ENCODE data around the gene FRMD1. TPM values are rescaled to one million over a fixed set of nuclear protein-coding genes. Genes with fewer than 3 reads are reported as not detected.

Gene FRMD1
- total and polyA plus RNA-seq, 2 of the 8 experiments (the other 6 are each of a cell fraction or from before 2014, with no cell fraction given): 0.36 TPM; not detected in 1

DNA sequence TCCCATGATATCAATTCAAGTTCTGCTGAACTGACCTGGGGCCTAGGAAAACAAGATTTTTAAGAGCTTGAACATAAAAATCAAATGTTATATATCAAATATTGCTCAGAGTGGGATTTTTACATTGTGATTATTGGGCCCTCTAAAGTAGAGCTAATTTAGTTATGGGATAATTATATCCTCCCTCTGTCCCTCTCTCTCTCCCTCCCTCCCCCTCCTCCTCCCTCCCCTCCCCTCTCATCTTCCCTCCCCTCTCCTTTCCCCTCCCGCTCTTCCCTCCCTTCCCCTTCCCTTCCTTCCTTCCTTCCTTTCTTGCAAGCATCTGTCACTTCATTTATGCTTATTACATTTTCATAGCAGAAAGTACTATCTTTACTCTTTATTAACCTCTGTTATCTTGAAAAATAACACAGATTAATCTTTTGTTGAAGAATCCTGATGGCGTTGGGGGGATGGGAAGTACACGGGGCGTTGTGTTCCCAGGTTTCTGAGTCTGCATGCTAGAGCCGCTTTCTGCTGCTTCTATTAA, 48.7 kb downstream of the FRMD1 start:
- H3K9ac ChIP-seq (replicated peaks in 1 of 4; ENCODE audit: extremely low read depth in 1 of 4, low read depth in 3 of 4, low read length in 3 of 4): no peak overlapping the region
- H3K14ac ChIP-seq (ENCODE audit: insufficient read length): no peak overlapping the region
- no peaks in the 10 kb centered on the region for H3K79me1 ChIP-seq (ENCODE audit: low read depth, low read length)
- 52% methylated on average over 5 of the region's 5 CpGs; no CpG with 5 or more reads in 1 of the 2 experiments for WGBS, 2 experiments (ENCODE audit: extremely low coverage in 1 of 2, insufficient coverage in 1 of 2, insufficient read length in 1 of 2, insufficient replicate concordance in 2 of 2, low coverage in 1 of 2, low lambda C conversion rate in 2 of 2, missing lambda C conversion rate in 1 of 2)
- H4K5ac ChIP-seq (ENCODE audit: insufficient read length, low read depth, low read length): no peak overlapping the region
- H3K23me2 ChIP-seq (ENCODE audit: low read depth, low read length): no peaks in the 10 kb centered on the region
- FAIRE-seq: no peak
- H4K20me1 ChIP-seq (replicated peaks in 1 of 2; ENCODE audit: control insufficient read depth in 1 of 2, insufficient read depth in 2 of 2, low read length in 2 of 2): no peaks in the 10 kb centered on the region
- no peak overlapping the region for H2BK5ac ChIP-seq (ENCODE audit: low read depth, low read length)
- TF ChIP-seq SUZ12 (IDR thresholded peaks at IDR 0.05; ENCODE audit: low read length) (no peak), POLR2A (IDR thresholded peaks at IDR 0.05; ENCODE audit: control extremely low read depth in 1 of 2, low read depth in 2 of 2, low read length in 2 of 2) (no peak), RFX5 (IDR thresholded peaks at IDR 0.05; ENCODE audit: borderline replicate concordance, low read depth, low read length) (no peak), GABPA (IDR thresholded peaks at IDR 0.05; ENCODE audit: borderline replicate concordance, insufficient read depth, low read length) (no peak), BCL11A (IDR thresholded peaks at IDR 0.05; ENCODE audit: low read depth in 2 of 2, low read length in 2 of 2) (no peak), RAD21 (IDR thresholded peaks at IDR 0.05 in 1 of 2, conservative IDR thresholded peaks at IDR 0.05 in 1 of 2; ENCODE audit: low read depth in 2 of 2, low read length in 2 of 2) (no peak), CHD2 (IDR thresholded peaks at IDR 0.05; ENCODE audit: low read length) (no peak), TBP (IDR thresholded peaks at IDR 0.05; ENCODE audit: low read depth, low read length) (no peak)
- TF ChIP-seq, protein P1, sequence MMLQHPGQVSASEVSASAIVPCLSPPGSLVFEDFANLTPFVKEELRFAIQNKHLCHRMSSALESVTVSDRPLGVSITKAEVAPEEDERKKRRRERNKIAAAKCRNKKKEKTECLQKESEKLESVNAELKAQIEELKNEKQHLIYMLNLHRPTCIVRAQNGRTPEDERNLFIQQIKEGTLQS (IDR thresholded peaks at IDR 0.05; ENCODE audit: insufficient read depth, low read depth, low read length): no peak
- no peak overlapping the region for H3K4ac ChIP-seq (replicated peaks; ENCODE audit: insufficient read length, low read depth, low read length)
- H2BK15ac ChIP-seq (ENCODE audit: low read length): no peak overlapping the region
- no peaks in the 10 kb centered on the region; a peak in 1 of 7 replicates for H3K4me1 ChIP-seq (replicated peaks in 1 of 4; ENCODE audit: control insufficient read depth in 3 of 4, insufficient read depth in 4 of 4, low read length in 3 of 4)
- no peak overlapping the region for H2BK20ac ChIP-seq (ENCODE audit: low read length)
- H3K4me3 ChIP-seq (ENCODE audit: extremely low read depth in 1 of 4, insufficient read depth in 2 of 4, low read depth in 3 of 4, low read length in 4 of 4): no peak overlapping the region
- no peak overlapping the region for H3K27ac ChIP-seq (ENCODE audit: low read depth, low read length)
- H2BK120ac ChIP-seq (replicated peaks; ENCODE audit: low read depth, low read length): no peak overlapping the region
- no peak overlapping the region for H4K8ac ChIP-seq (ENCODE audit: extremely low read depth, insufficient read depth, low read length)
- CTCF ChIA-PET (ENCODE audit: partially characterized antibody): interaction anchor here (0.6 to 2.0 kb wide), 3 partner anchors 9 to 33 kb away, joined by 3 to 7 read pairs (median 5); partner anchors contain the start of gene KIF25
- H3K36me3 ChIP-seq (ENCODE audit: control insufficient read depth in 2 of 4, insufficient read depth in 4 of 4, low read length in 3 of 4): no peaks in the 10 kb centered on the region
- H3K27me3 ChIP-seq (replicated peaks in 1 of 4; ENCODE audit: control insufficient read depth in 3 of 4, extremely low read depth in 1 of 4, insufficient read depth in 3 of 4, low read length in 3 of 4): no peaks in the 10 kb centered on the region; a peak in 1 of 7 replicates
- no peak overlapping the region for H4K91ac ChIP-seq (replicated peaks; ENCODE audit: insufficient read length, low read length)
- no peak overlapping the region for H3K4me2 ChIP-seq (ENCODE audit: insufficient read depth in 1 of 2, low read depth in 2 of 2, low read length in 2 of 2)
- H2AK5ac ChIP-seq (ENCODE audit: low read depth, low read length): no peak overlapping the region
- no peak overlapping the region for H3K23ac ChIP-seq (ENCODE audit: insufficient read length)
- DNase-seq (ENCODE audit: low read depth in 1 of 2, low spot score in 2 of 2): no peak
- no peaks in the 10 kb centered on the region for H3K79me2 ChIP-seq (ENCODE audit: control insufficient read depth in 1 of 2, insufficient read depth in 2 of 2, low read length in 2 of 2)
- no peak overlapping the region for H2BK12ac ChIP-seq (ENCODE audit: low read depth, low read length)
- POLR2A ChIA-PET (ENCODE audit: partially characterized antibody): no interaction called here
- no peak overlapping the region for H3K18ac ChIP-seq (ENCODE audit: extremely low read depth, low read length)
- H3K56ac ChIP-seq (replicated peaks; ENCODE audit: insufficient read length, low read depth, low read length): no peak overlapping the region
- H3K9me3 ChIP-seq (ENCODE audit: insufficient read depth in 2 of 2, low read depth in 1 of 2, low read length in 1 of 2): no peaks in the 10 kb centered on the region
- no peak overlapping the region for H2AFZ ChIP-seq (ENCODE audit: low read length)
